Sigmoid colon (tissue), 7 donors: Measurements from ENCODE around the gene EGFLAM. TPM values are rescaled to one million over a fixed set of nuclear protein-coding genes. Genes with fewer than 3 reads are reported as not detected.

Experiments
- DNase-seq: peaks from one replicate; pipeline ENCODE4 v3.0.0-alpha.2; 2019
- H3K27ac ChIP-seq, 4 donors: fragments of 200-600 bp; sonication (generic); one replicate each; pipeline ENCODE4 v1.5.1; 2016 to 2019; ENCODE audit warnings: mild to moderate bottlenecking in 1 of 4
- H3K27me3 ChIP-seq, 3 donors: fragments of 200-600 bp; sonication (generic); one replicate each; pipeline ENCODE4 v1.5.1; 2019; ENCODE audit warnings: mild to moderate bottlenecking in 1 of 3
- H3K36me3 ChIP-seq, 4 donors: fragments of 200-600 bp; sonication (generic); one replicate each; pipeline ENCODE4 v1.5.1; 2016 to 2019
- H3K4me1 ChIP-seq, 4 donors: fragments of 200-600 bp; sonication (generic); one replicate each; pipeline ENCODE4 v1.5.1; 2017 to 2019
- H3K4me3 ChIP-seq, 4 donors: fragments of 200-600 bp; sonication (generic); one replicate each; pipeline ENCODE4 v1.5.1; 2017 to 2019; ENCODE audit warnings: mild to moderate bottlenecking in 2 of 4, moderate library complexity in 1 of 4
- H3K9me3 ChIP-seq, 4 donors: fragments of 200-600 bp in 3 of 4; sonication (generic) in 3 of 4; one replicate each; pipeline versions ENCODE4 v1.5.1 to v1.6.1; 2013 to 2019
- EP300 ChIP-seq, 4 donors: sonication (generic); formaldehyde crosslinking; IDR thresholded peaks; one replicate each; pipeline ENCODE4 v1.6.1; 2017; ENCODE audit warnings: antibody characterized with exemption in 4 of 4
- POLR2A ChIP-seq, 2 donors: fragments of 450-650 bp; IDR thresholded peaks; one replicate each; pipeline ENCODE4 v1.6.1; 2016; ENCODE audit warnings: antibody characterized with exemption in 2 of 2, mild to moderate bottlenecking in 2 of 2, moderate library complexity in 2 of 2
- POLR2AphosphoS5 ChIP-seq, 4 donors: sonication (generic); formaldehyde crosslinking; IDR thresholded peaks; one replicate each; pipeline ENCODE4 v1.6.1; 2017; ENCODE audit warnings: antibody characterized with exemption in 4 of 4
- WGBS, 2 donors: extraction: QIAGEN DNeasy Blood & Tissue Kit; methylation state at CpG; one replicate each; pipeline ENCODE4 v1.1.7; 2013; 5-methylcytosine and 5-hydroxymethylcytosine counted together
- intact Hi-C: fragments of 100-400 bp; cut with DNase I; formaldehyde crosslinking; loops from one replicate; pipeline ENCODE4 v1.15.1; 2023
- polyA plus RNA-seq, 3 donors: library from polyadenylated mRNA; stranded (reverse); fragments of 200-250 nt; gene quantifications; one replicate each; pipeline ENCODE4 v1.2.3, GENCODE V29; 2013
- total RNA-seq, 4 donors: library from RNA; depleted of rRNA; stranded (reverse); fragments of >200 nt; gene quantifications; one replicate each; pipeline ENCODE4 v1.1.0, GENCODE V29; 2016
- TF ChIP-seq, protein P1 (sequence below), 4 experiments: fragments of 450-650 bp in 3 of 4; fragments of 200-600 bp in 1 of 4; IDR thresholded peaks; one replicate each; pipeline ENCODE4 v1.5.1; 2016 to 2019; ENCODE audit warnings: antibody characterized with exemption in 4 of 4, mild to moderate bottlenecking in 3 of 4, moderate library complexity in 2 of 4
- donor health status: healthy with polysubstance abuse.
- donor health status: Bipolar disorder and iron deficiency.
- donor health status: healthy.

Gene EGFLAM
- total and polyA plus RNA-seq, 7 donors: 0.46 to 5.7 (median 2.5) TPM

DNA sequence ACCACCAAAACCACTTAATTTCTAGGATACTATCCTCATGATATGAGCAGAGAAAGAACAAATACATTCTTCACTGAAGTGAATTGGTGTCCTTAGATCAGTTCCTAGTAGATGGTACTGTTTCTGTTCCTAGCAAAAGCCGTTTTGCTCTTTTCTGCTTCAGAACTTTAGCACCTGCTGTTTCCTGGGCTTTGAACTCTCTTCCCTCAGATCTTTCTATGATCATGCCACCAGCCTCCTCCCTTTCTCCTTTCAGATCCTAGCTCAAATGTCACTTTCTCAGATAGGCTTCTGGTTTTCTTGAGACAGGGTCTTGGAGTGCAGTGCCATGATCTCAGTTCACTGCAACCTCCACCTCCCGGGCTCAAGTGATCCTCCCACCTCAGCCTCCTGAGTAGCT, 118.0 kb downstream of the EGFLAM start:
- intact Hi-C loops: no loop called here
- no peaks in the 10 kb centered on the region for H3K4me1 ChIP-seq
- TF ChIP-seq EP300 (IDR thresholded peaks at IDR 0.05): no peak
- no peak for TF ChIP-seq POLR2A (IDR thresholded peaks at IDR 0.05)
- TF ChIP-seq, protein P1, sequence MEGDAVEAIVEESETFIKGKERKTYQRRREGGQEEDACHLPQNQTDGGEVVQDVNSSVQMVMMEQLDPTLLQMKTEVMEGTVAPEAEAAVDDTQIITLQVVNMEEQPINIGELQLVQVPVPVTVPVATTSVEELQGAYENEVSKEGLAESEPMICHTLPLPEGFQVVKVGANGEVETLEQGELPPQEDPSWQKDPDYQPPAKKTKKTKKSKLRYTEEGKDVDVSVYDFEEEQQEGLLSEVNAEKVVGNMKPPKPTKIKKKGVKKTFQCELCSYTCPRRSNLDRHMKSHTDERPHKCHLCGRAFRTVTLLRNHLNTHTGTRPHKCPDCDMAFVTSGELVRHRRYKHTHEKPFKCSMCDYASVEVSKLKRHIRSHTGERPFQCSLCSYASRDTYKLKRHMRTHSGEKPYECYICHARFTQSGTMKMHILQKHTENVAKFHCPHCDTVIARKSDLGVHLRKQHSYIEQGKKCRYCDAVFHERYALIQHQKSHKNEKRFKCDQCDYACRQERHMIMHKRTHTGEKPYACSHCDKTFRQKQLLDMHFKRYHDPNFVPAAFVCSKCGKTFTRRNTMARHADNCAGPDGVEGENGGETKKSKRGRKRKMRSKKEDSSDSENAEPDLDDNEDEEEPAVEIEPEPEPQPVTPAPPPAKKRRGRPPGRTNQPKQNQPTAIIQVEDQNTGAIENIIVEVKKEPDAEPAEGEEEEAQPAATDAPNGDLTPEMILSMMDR (IDR thresholded peaks at IDR 0.05): no peak
- no peak for TF ChIP-seq POLR2AphosphoS5 (IDR thresholded peaks at IDR 0.05)
- WGBS, 2 donors: 66 to 70% methylated on average over 2 of the region's 2 CpGs
- no peaks in the 10 kb centered on the region for H3K36me3 ChIP-seq
- no peak overlapping the region for H3K27ac ChIP-seq
- H3K27me3 ChIP-seq: no peaks in the 10 kb centered on the region
- no peak for DNase-seq
- H3K4me3 ChIP-seq: no peak overlapping the region
- no peaks in the 10 kb centered on the region for H3K9me3 ChIP-seq

DNA sequence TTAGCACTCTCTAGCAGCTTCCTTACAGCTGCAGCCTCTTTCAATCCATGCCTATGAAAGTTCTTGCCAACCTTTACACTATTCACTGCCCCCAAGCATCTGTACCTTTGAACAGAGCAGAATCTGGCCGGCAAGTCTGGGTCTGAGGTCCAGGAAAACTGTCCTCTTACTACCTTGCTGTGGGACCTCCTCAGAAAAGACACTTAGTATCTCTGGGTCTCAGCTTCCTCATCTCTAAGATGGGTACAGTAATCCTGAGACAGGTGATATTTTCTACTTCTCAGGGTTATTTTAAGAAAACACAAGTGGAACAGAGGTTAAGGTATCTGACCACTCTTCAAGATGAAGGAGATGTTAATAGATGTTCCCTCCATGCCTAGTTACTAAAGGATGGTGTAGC, 120.2 kb downstream of the EGFLAM start:
- Histone ChIP-seq H3K4me3 (no peak overlapping the region), H3K27me3 (no peaks in the 10 kb centered on the region), H3K36me3 (no peaks in the 10 kb centered on the region), H3K4me1 (no peaks in the 10 kb centered on the region), H3K27ac (no peak overlapping the region), H3K9me3 (no peaks in the 10 kb centered on the region)
- no peak for DNase-seq
- TF ChIP-seq, protein P1 (IDR thresholded peaks at IDR 0.05): no peak
- TF ChIP-seq POLR2AphosphoS5 (IDR thresholded peaks at IDR 0.05) (no peak), POLR2A (IDR thresholded peaks at IDR 0.05) (no peak), EP300 (IDR thresholded peaks at IDR 0.05) (no peak)
- 57 to 63% methylated on average over 1 of the region's 1 CpG for WGBS, 2 donors
- intact Hi-C loops: no loop called here

DNA sequence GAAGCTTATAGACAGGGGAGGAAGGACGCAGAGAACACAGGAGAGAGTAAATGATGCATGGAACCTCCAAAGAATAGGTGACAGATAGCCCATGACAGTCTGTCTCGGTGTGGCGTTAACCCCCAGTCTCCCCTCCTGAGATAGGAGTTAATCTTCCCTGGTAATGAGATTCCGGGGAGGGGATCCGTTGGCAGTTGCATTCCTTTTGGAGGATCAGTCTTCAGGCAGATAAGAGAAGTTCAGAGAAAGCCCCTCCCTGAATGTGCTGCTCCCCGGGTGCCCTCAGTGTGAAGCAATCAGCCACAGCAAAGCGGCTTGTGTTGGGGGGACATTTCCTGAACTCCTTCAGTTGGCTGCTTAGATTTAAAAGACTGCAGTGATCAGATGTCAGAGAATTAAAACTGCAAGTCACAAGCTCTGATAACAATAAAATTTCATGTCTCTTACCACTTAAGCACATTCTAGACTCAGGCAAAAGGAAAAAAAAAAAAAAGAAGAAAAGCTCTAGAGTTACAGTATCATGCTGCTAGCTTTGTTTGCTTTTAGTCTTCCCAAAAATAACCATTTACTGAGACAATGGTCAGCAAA, 121.1 kb downstream of the EGFLAM start:
- 19 to 29% methylated on average over 7 of the region's 7 CpGs for WGBS, 2 donors
- H3K9me3 ChIP-seq: no peaks in the 10 kb centered on the region
- no peak for TF ChIP-seq POLR2A (IDR thresholded peaks at IDR 0.05)
- no peak for TF ChIP-seq EP300 (IDR thresholded peaks at IDR 0.05)
- TF ChIP-seq, protein P1 (IDR thresholded peaks at IDR 0.05): no peak
- no peak for TF ChIP-seq POLR2AphosphoS5 (IDR thresholded peaks at IDR 0.05)
- no peaks in the 10 kb centered on the region for H3K36me3 ChIP-seq
- no peaks in the 10 kb centered on the region for H3K27me3 ChIP-seq
- intact Hi-C loops: no loop called here
- no peak overlapping the region for H3K4me3 ChIP-seq
- DNase-seq: no peak
- no peak overlapping the region for H3K27ac ChIP-seq
- no peaks in the 10 kb centered on the region for H3K4me1 ChIP-seq

DNA sequence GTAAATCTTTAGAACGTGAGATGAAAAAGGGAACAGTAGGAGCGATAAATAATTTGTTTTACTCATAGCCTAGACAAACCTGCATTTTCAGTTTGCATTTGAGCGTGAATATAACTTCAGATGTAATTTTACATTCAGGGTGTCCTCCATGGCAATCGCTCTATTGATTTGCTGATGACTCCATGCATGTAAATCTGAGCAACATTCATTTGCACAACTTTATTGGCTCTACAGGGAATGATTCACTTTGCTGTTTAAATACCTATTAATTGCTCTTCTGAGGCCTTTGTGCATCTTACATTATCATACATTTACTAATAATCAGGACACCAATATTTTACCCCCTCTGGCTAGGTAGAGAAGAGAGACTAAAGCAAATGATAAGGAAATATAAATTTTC, 122.2 kb downstream of the EGFLAM start:
- H3K4me1 ChIP-seq: no peaks in the 10 kb centered on the region
- H3K9me3 ChIP-seq: no peaks in the 10 kb centered on the region
- H3K27me3 ChIP-seq: no peaks in the 10 kb centered on the region
- H3K36me3 ChIP-seq: no peaks in the 10 kb centered on the region
- no peak overlapping the region for H3K27ac ChIP-seq
- intact Hi-C loops: loop anchor here (5.0 kb wide), 1 partner anchor 427 kb away; no protein-coding TSS in a partner anchor
- DNase-seq: no peak
- WGBS, 2 donors: 83 to 85% methylated on average over 4 of the region's 4 CpGs
- TF ChIP-seq POLR2A (IDR thresholded peaks at IDR 0.05) (no peak), EP300 (IDR thresholded peaks at IDR 0.05) (no peak), POLR2AphosphoS5 (IDR thresholded peaks at IDR 0.05) (no peak)
- TF ChIP-seq, protein P1 (IDR thresholded peaks at IDR 0.05): no peak
- H3K4me3 ChIP-seq: no peak overlapping the region

DNA sequence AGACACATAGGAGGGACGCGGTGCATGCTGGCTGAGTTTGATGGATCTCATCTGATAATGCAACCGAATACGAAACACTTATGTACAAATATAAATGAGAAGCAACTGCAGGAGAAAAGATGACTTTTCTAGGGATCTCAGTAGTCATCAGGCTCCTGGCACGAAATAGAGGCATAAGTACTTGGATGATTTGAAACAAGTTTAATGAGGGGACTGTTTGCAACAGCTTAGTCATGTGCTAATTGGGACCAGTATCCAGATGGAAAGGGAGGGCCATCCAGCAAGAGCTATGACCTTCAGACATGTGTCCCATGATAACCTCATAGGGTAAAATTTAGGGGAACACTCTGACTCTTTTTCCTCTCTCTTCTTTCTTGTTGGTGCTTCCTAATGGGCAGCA, 123.0 kb downstream of the EGFLAM start:
- no peak for DNase-seq
- 81 to 84% methylated on average over 5 of the region's 5 CpGs for WGBS, 2 donors
- intact Hi-C loops: loop anchor here (5.0 kb wide), 1 partner anchor 426 kb away; no protein-coding TSS in a partner anchor

More for the DNA sequence above, 123.0 kb downstream of the EGFLAM start:
- H3K4me1 ChIP-seq: no peaks in the 10 kb centered on the region
- no peak overlapping the region for H3K27ac ChIP-seq
- TF ChIP-seq POLR2A (IDR thresholded peaks at IDR 0.05): no peak
- TF ChIP-seq, protein P1 (IDR thresholded peaks at IDR 0.05): no peak
- TF ChIP-seq POLR2AphosphoS5 (IDR thresholded peaks at IDR 0.05): no peak
- no peak for TF ChIP-seq EP300 (IDR thresholded peaks at IDR 0.05)
- no peaks in the 10 kb centered on the region for H3K27me3 ChIP-seq
- H3K9me3 ChIP-seq: no peaks in the 10 kb centered on the region
- H3K36me3 ChIP-seq: no peaks in the 10 kb centered on the region
- H3K4me3 ChIP-seq: no peak overlapping the region
